Natural killer cell (primary cell): Measurements from ENCODE around the gene MFAP4. TPM values are rescaled to one million over a fixed set of nuclear protein-coding genes. Genes with fewer than 3 reads are reported as not detected.

Source experiments
- ATAC-seq, 3 donors: fragments of 150-1000 bp in 2 of 3; fragments of 200-7000 bp in 1 of 3; cut with Tn5 transposase; 1 replicate in 1 of 3; 2 replicates in 2 of 3; pipeline ENCODE4 v1.10.0; 2021; ENCODE audit warnings: mild to moderate bottlenecking in 2 of 3, moderate library complexity in 2 of 3
- DNase-seq, 2 donors: peaks; one replicate each; pipeline versions ENCODE4 v3.0.0 to v3.0.0-alpha.2; 2013 to 2021; ENCODE audit warnings: mixed read lengths in 1 of 2
- H3K27ac ChIP-seq: one replicate; pipeline ENCODE4 v1.5.1; 2013; ENCODE audit warnings: mild to moderate bottlenecking, low read length
- H3K27me3 ChIP-seq: one replicate; pipeline ENCODE4 v1.6.1; 2013; ENCODE audit warnings: low read length; ENCODE audit not compliant: control insufficient read depth, insufficient read depth
- H3K36me3 ChIP-seq: one replicate; pipeline ENCODE4 v1.6.1; 2013; ENCODE audit warnings: low read length; ENCODE audit not compliant: control insufficient read depth, insufficient read depth
- H3K4me1 ChIP-seq: one replicate; pipeline ENCODE4 v1.6.1; 2013; ENCODE audit warnings: low read length; ENCODE audit not compliant: control insufficient read depth, insufficient read depth
- H3K4me3 ChIP-seq: one replicate; pipeline ENCODE4 v1.5.1; 2013; ENCODE audit warnings: low read length
- H3K9me3 ChIP-seq: one replicate; pipeline ENCODE4 v1.6.1; 2013; ENCODE audit warnings: low read length; ENCODE audit not compliant: control insufficient read depth, insufficient read depth
- H3K27ac Mint-ChIP-seq, 2 donors: one replicate each; pipeline ENCODE4 v1.8.0; 2022; ENCODE audit warnings: mild to moderate bottlenecking in 2 of 2, mixed read lengths in 2 of 2, moderate library complexity in 1 of 2
- H3K27me3 Mint-ChIP-seq, 2 donors: one replicate each; pipeline ENCODE4 v1.8.0; 2022; ENCODE audit warnings: low read depth in 2 of 2, mixed read lengths in 2 of 2
- H3K36me3 Mint-ChIP-seq: one replicate; pipeline ENCODE4 v1.8.0; 2022; ENCODE audit warnings: mixed read lengths
- H3K4me1 Mint-ChIP-seq, 2 donors: one replicate each; pipeline ENCODE4 v1.8.0; 2022; ENCODE audit warnings: mixed read lengths in 2 of 2
- H3K4me3 Mint-ChIP-seq: one replicate; pipeline ENCODE4 v1.8.0; 2022; ENCODE audit warnings: mild to moderate bottlenecking, moderate library complexity, mixed read lengths
- H3K9me3 Mint-ChIP-seq, 2 donors: one replicate each; pipeline ENCODE4 v1.8.0; 2022; ENCODE audit warnings: mixed read lengths in 2 of 2
- CTCF ChIP-seq: fragments of 200-600 bp; IDR thresholded peaks from one replicate; pipeline ENCODE4 v1.8.0; 2022; ENCODE audit warnings: antibody characterized with exemption
- WGBS: methylation state at CpG from one replicate; pipeline ENCODE4 v1.1.7; 2013; ENCODE audit warnings: missing lambda C conversion rate; ENCODE audit not compliant: insufficient coverage; 5-methylcytosine and 5-hydroxymethylcytosine counted together
- intact Hi-C: fragments of 100-400 bp; cut with micrococcal nuclease; formaldehyde crosslinking; loops from one replicate; pipeline ENCODE4 v1.14.2; 2022
- total RNA-seq, 4 donors: library from RNA; stranded (reverse); fragments of 120-200 nt in 1 of 4; gene quantifications; one replicate each; pipeline versions ENCODE4 v1.2.3 to v1.2.4, GENCODE V29; 2013 to 2022

MFAP4 gene
- total RNA-seq, 3 donors from 2014 or later (not counting 1 experiment from before 2014, with no cell fraction given): not detected

- no peaks in the 10 kb centered on the region for H3K36me3 Mint-ChIP-seq
- no peaks in the 10 kb centered on the region for H3K4me1 ChIP-seq
- no peak for ATAC-seq
- H3K36me3 ChIP-seq: no peaks in the 10 kb centered on the region
- no peaks in the 10 kb centered on the region for H3K27me3 Mint-ChIP-seq
- H3K9me3 ChIP-seq: no peaks in the 10 kb centered on the region
- H3K4me3 ChIP-seq: no peak overlapping the region
- intact Hi-C loops: no loop called here
- no peak overlapping the region for H3K27ac ChIP-seq
- 91% methylated on average over 18 of the region's 18 CpGs for whole genome bisulfite sequencing
- H3K4me3 Mint-ChIP-seq: no peak overlapping the region
- H3K27ac Mint-ChIP-seq: no peak overlapping the region
- no peak for DNase-seq
- TF ChIP-seq CTCF: no peak
- H3K27me3 ChIP-seq: peaks cover 4% of the 10 kb centered on the region
- H3K9me3 Mint-ChIP-seq: no peaks in the 10 kb centered on the region
- peaks cover 0 to 6% of the 10 kb centered on the region in 2 donors for H3K4me1 Mint-ChIP-seq
Measured at GRCh38 chr17:19415806-19416775, 29.1 kb upstream of the MFAP4 start.

GRCh38 chr17:19415311-19415710 is 28.3 kb upstream of the MFAP4 start:
- H3K4me1 ChIP-seq: no peaks in the 10 kb centered on the region
- Mint-ChIP-seq H3K27ac (no peak overlapping the region), H3K4me1 (peaks cover 0 to 13% of the 10 kb centered on the region in 2 donors), H3K4me3 (no peak overlapping the region), H3K9me3 (no peaks in the 10 kb centered on the region), H3K36me3 (no peaks in the 10 kb centered on the region), H3K27me3 (no peaks in the 10 kb centered on the region)
- intact Hi-C loops: no loop called here
- H3K4me3 ChIP-seq: no peak overlapping the region
- DNase-seq: no peak
- peaks cover 4% of the 10 kb centered on the region for H3K27me3 ChIP-seq
- H3K9me3 ChIP-seq: no peaks in the 10 kb centered on the region
- TF ChIP-seq CTCF: no peak
- ATAC-seq: no peak
- H3K36me3 ChIP-seq: no peaks in the 10 kb centered on the region
- 72% methylated on average over 13 of the region's 13 CpGs for WGBS
- no peak overlapping the region for H3K27ac ChIP-seq

GRCh38 chr17:19414396-19415280 is 27.6 kb upstream of the MFAP4 start:
- Histone ChIP-seq H3K9me3 (no peaks in the 10 kb centered on the region), H3K4me1 (no peaks in the 10 kb centered on the region), H3K36me3 (no peaks in the 10 kb centered on the region), H3K27me3 (peaks cover 4% of the 10 kb centered on the region), H3K4me3 (no peak overlapping the region), H3K27ac (no peak overlapping the region)
- ATAC-seq (no peak), DNase-seq (no peak)
- no peak for TF ChIP-seq CTCF
- intact Hi-C loops: no loop called here
- Mint-ChIP-seq H3K9me3 (no peaks in the 10 kb centered on the region), H3K27ac (no peak overlapping the region), H3K27me3 (no peaks in the 10 kb centered on the region), H3K4me1 (peaks cover 0 to 17% of the 10 kb centered on the region in 2 donors), H3K36me3 (no peaks in the 10 kb centered on the region), H3K4me3 (no peak overlapping the region)
- WGBS: 91% methylated on average over 27 of the region's 28 CpGs
